Panc1 (cell line): Measurements from ENCODE around the gene KCTD4. TPM values are rescaled to one million over a fixed set of nuclear protein-coding genes. Genes with fewer than 3 reads are reported as not detected.

Source experiments
- ATAC-seq: fragments of 200-7000 bp; cut with Tn5 transposase; 2 replicates; pipeline ENCODE4 v1.9.1; 2020; ENCODE audit warnings: mild to moderate bottlenecking, moderate library complexity
- BruUV-seq: library from RNA; stranded (reverse); fragments of 400-500 nt; replicated peaks from 2 replicates; lab custom pipeline; 2021; lab: Mats Ljungman, UMichigan
- CTCF ChIA-PET: fragments of 300-600 bp; sonication (Branson Sonifier 250); formaldehyde crosslinking; loops from one replicate; lab custom pipeline; 2022; ENCODE audit warnings: antibody characterized with exemption; lab: Charles Lee
- POLR2A ChIA-PET: fragments of 300-600 bp; sonication (Branson Sonifier 250); formaldehyde crosslinking; loops from one replicate; lab custom pipeline; 2022; ENCODE audit warnings: antibody characterized with exemption; lab: Charles Lee
- DNase-seq: peaks from one replicate; pipeline ENCODE4 v3.0.0-alpha.2; 2010; ENCODE audit warnings: low read depth, low spot score
- H3K27ac ChIP-seq: 2 replicates; pipeline ENCODE4 v1.5.1; 2011; ENCODE audit warnings: mild to moderate bottlenecking, low read length, inconsistent platforms
- H3K27me3 ChIP-seq: fragments of 200-500 bp; sonication (Bioruptor generic); 2 replicates; pipeline ENCODE4 v1.6.0; 2014; ENCODE audit warnings: low read length, inconsistent platforms; ENCODE audit not compliant: control insufficient read depth, insufficient read depth
- H3K36me3 ChIP-seq: fragments of 200-500 bp; sonication (Bioruptor generic); 2 replicates; pipeline ENCODE4 v1.5.1; 2014; ENCODE audit warnings: inconsistent platforms, mild to moderate bottlenecking, low read length, moderate library complexity; ENCODE audit not compliant: control insufficient read depth, insufficient read depth
- H3K4me1 ChIP-seq: 2 replicates; pipeline ENCODE4 v1.5.1; 2011; ENCODE audit warnings: inconsistent platforms, mild to moderate bottlenecking, low read length, moderate library complexity; ENCODE audit not compliant: control insufficient read depth, insufficient read depth
- H3K4me3 ChIP-seq, 2 experiments: 2 replicates each; pipeline ENCODE4 v1.5.1; 2011 to 2012; ENCODE audit warnings: low read depth in 2 of 2, low read length in 2 of 2, mild to moderate bottlenecking in 2 of 2, inconsistent platforms in 1 of 2, moderate library complexity in 1 of 2
- H3K9me3 ChIP-seq: fragments of 200-500 bp; sonication (Bioruptor generic); 2 replicates; pipeline ENCODE4 v1.5.1; 2014; ENCODE audit warnings: low read depth, mild to moderate bottlenecking, inconsistent platforms, low read length, moderate library complexity; ENCODE audit not compliant: control insufficient read depth, insufficient read depth
- CTCF ChIP-seq: fragments of 450-650 bp; IDR thresholded peaks from 2 replicates; pipeline ENCODE4 v1.5.1; 2017; ENCODE audit warnings: mild to moderate bottlenecking
- POLR2AphosphoS5 ChIP-seq: IDR thresholded peaks from 2 replicates; pipeline ENCODE4 v1.6.1; 2012; ENCODE audit warnings: mild to moderate bottlenecking, low read depth, low read length, moderate library complexity
- REST ChIP-seq, 2 experiments: IDR thresholded peaks; 2 replicates each; pipeline ENCODE4 v1.6.1; 2011 to 2012; ENCODE audit warnings: low read depth in 2 of 2, control low read depth in 1 of 2, low read length in 1 of 2, mild to moderate bottlenecking in 1 of 2, moderate library complexity in 1 of 2; ENCODE audit not compliant: insufficient read depth in 1 of 2
- SIN3A ChIP-seq: IDR thresholded peaks from 2 replicates; pipeline ENCODE4 v1.6.1; 2012; ENCODE audit warnings: low read depth, mild to moderate bottlenecking, low read length, moderate library complexity, borderline replicate concordance; ENCODE audit not compliant: insufficient read depth
- TCF7L2 ChIP-seq: IDR thresholded peaks from 2 replicates; pipeline ENCODE4 v1.6.1; 2011; ENCODE audit warnings: mild to moderate bottlenecking, low read depth, low read length, inconsistent platforms
- in situ Hi-C: cut with HindIII; loops from 2 replicates; pipeline ENCODE4 v1.10.0; 2016; ENCODE audit warnings: low sequenced_read_pairs, low pct_unique_long_range_greater_than_20kb
- intact Hi-C: fragments of 100-400 bp; cut with micrococcal nuclease; formaldehyde crosslinking; loops from one replicate; pipeline ENCODE4 v1.10.0; 2022; ENCODE audit not compliant: unreplicated experiment
- total RNA-seq: library from RNA; stranded (reverse); gene quantifications from one replicate; pipeline ENCODE4 v1.2.1, GENCODE V29; 2021; ENCODE audit not compliant: unreplicated experiment

KCTD4 gene
- total RNA-seq, 1 experiment from 2014 or later = not detected

DNA sequence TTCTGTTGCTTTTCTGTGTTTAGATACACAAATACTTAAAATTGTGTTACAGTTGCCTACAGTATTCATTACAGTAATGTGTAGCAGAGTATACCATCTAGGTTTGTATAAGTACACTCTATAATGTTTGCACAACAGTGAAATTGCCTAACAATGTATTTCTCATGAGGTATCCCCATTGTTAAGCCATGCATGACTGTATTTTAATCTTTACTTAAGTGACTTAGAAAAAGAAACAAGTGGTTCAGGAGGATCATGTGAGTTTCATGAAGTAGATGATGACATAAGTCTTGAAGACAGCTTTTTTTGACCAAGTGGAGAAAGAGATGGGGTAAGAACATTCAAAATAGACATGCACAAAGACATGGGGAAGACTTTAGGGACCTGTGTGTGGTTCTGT is 8.4 kb upstream of the KCTD4 start:
- no peak overlapping the region for H3K27ac ChIP-seq

DNA sequence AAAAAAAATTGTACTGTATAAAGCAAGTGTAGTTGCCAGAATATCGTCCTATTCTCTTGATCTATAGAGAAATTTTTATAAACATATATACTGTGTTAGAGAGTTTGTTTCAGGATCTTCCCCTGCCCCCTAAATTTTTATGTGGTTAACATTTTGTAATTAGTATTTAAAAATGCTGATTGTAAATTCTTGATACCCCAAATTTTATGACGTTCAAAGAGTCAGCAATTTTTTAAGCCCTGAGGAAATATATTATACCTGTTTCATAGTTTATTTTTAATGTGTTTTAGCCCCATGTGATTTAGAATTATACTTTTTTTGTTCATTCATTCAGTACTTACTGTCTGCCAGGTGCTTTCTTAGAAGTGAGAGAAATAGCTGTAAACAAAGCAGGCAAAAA is 7.3 kb upstream of the KCTD4 start:
- intact Hi-C loops = no loop called here
- H3K4me3 ChIP-seq = no peak overlapping the region

More for the DNA sequence above, 8.4 kb upstream of the KCTD4 start:
- H3K9me3 ChIP-seq = no peaks in the 10 kb centered on the region
- ChIA-PET POLR2A (interaction anchor here (0.6 kb wide), 1 partner anchor 86 kb away, joined by 5 read pairs; no protein-coding TSS in a partner anchor), CTCF (no interaction called here)
- no peaks in the 10 kb centered on the region for H3K27me3 ChIP-seq
- H3K4me3 ChIP-seq = no peak overlapping the region
- no peaks in the 10 kb centered on the region for H3K36me3 ChIP-seq
- no TSS peak for BruUV-seq
- TF ChIP-seq CTCF = no peak
- no peak for TF ChIP-seq REST (IDR thresholded peaks at IDR 0.05; ENCODE audit: insufficient read depth in 1 of 2, low read depth in 2 of 2, low read length in 1 of 2)
- TF ChIP-seq SIN3A = no peak
- TF ChIP-seq TCF7L2 = no peak
- no peak for TF ChIP-seq POLR2AphosphoS5
- in situ Hi-C loops = no loop called here
- DNase-seq = no peak
- ATAC-seq = no peak
- intact Hi-C loops = no loop called here
- peaks cover 7% of the 10 kb centered on the region for H3K4me1 ChIP-seq

More for the DNA sequence above, 7.3 kb upstream of the KCTD4 start:
- DNase-seq (no peak), ATAC-seq (no peak)
- TF ChIP-seq REST (IDR thresholded peaks at IDR 0.05; ENCODE audit: insufficient read depth in 1 of 2, low read depth in 2 of 2, low read length in 1 of 2) (no peak), POLR2AphosphoS5 (no peak)
- POLR2A ChIA-PET = no interaction called here
- Histone ChIP-seq H3K9me3 (no peaks in the 10 kb centered on the region), H3K27me3 (no peaks in the 10 kb centered on the region), H3K4me1 (peaks cover 7% of the 10 kb centered on the region), H3K27ac (no peak overlapping the region), H3K36me3 (no peaks in the 10 kb centered on the region)
- BruUV-seq = no TSS peak
- CTCF ChIA-PET = no interaction called here
- in situ Hi-C loops = no loop called here
